Measurements from ENCODE around the gene EPHB1.
"Not testable (repeated sequence)": the region's sequence is repeated elsewhere in the genome, so short reads cannot be mapped to it uniquely, and the experiment has no call there.

- TF ChIP-seq CTCF (IDR thresholded peaks at IDR 0.05; ENCODE audit: low read length); EZH2 (IDR thresholded peaks at IDR 0.05; ENCODE audit: borderline replicate concordance, low read length): not testable (repeated sequence)
Observed at GRCh38 chr3:135233476-135233875, 438.4 kb downstream of the EPHB1 start.
